ENCODE data around the gene ZMYM1.
"Not testable (repeated sequence)": the region's sequence is repeated elsewhere in the genome, so short reads cannot be mapped to it uniquely, and the experiment has no call there.

ZMYM1 gene

GRCh38 chr1:35076426-35076825, 2.8 kb upstream of the ZMYM1 start:
- DNase-seq (ENCODE audit: low spot score) = not testable (repeated sequence)

DNA sequence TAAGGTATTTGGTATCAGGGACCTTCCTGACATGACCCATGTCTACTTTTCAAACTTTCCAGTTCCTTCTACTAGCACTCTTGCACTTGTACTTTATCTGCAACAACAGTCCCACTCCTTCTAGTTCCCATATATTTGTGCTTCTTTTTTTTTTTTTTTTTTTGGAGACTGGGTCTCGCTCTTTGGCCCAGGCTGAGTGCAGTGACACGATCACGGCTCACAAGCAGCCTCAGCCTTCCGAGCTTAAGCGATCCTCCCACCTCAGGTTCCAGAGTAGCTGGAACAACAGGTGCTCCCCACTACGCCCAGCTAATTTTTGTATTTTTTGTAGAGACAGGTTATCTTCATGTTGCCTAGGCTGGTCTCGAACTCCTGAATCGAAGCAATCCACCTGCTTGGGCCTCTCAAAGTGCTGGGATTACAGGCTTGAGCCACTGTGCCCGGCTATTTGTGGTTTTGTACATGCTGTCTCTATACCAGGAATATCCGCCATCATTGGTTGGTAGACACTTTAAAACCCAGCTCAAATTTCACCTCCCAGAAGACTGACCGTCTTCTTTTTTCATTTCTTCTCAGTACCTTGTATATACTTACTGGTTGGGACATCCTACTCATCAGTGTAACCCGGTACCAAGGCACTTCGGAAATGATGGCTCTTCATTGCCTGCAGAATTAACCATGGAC, 1.1 kb downstream of the ZMYM1 start:
- DNase-seq (ENCODE audit: low spot score) = no peak

GRCh38 chr1:35085421-35085820, 6.2 kb downstream of the ZMYM1 start:
- peak; percentile 46 for DNase-seq (ENCODE audit: low spot score)

- DNase-seq (ENCODE audit: low spot score) = no peak
These were observed 18.0 kb downstream of the ZMYM1 start for GRCh38 chr1:35097224-35097623.

DNA sequence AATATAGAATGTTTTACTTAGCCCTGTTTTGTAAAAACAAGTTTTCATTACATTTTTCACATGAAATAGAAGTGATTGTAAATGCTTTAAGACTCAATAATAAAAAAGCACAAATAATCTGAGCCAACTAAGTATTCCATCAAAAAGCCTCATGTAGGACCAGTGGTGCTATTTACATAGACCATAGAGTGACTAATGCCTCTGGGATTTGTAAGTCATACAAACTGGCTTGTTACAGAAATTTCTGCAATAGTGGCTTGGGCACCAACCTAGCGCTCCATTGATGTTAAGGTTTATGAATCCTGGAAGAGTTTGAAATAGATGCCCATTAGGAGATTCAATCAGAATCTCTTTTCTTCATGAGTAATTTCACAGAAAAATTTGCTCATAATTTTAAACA, 31.9 kb downstream of the ZMYM1 start:
- DNase-seq (ENCODE audit: low spot score) = peak; percentile 18

GRCh38 chr1:35112668-35113067, 33.5 kb downstream of the ZMYM1 start:
- peak; percentile 9 for DNase-seq (ENCODE audit: low spot score)

- no peak for DNase-seq (ENCODE audit: low spot score)
These were observed 36.5 kb downstream of the ZMYM1 start for GRCh38 chr1:35115459-35116383.

GRCh38 chr1:35120458-35121133, 41.4 kb downstream of the ZMYM1 start:
- peak; percentile 3 for DNase-seq (ENCODE audit: low spot score)

DNA sequence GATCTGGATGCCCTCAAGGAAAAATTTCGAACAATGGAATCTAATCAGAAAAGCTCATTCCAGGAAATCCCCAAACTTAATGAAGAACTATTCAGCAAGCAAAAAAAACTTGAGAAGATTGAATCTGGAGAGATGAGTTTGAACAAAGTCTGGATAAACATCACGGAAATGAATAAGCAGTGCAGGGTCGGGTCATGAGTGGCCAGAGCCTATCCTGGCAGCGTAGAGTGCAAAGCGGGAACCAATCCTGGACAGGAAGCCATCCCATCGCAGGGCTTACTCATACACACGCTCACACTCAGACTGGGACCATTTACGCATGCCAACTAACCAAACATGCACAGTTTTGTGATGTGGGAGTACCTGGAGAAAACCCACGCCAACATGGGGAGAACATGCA, 43.1 kb downstream of the ZMYM1 start:
- no peak for DNase-seq (ENCODE audit: low spot score)

DNA sequence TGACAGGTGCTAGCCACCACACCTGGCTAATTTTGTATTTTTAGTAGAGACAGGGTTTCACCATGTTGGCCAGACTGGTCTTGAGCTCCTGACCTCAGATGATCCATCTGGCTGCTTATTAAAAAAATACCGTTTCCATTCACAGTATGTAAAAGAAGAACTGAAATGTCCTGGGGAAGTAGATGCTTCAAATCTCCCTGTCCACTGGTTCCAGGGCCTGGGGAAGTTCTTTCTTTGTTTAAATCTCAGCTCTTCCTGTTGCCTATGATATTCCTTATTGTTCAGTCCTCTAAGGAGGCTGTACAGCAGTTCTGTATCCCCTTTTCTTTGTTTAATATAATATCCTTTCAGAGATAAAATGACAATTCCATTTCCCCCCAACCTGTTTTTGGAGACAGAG, 47.4 kb downstream of the ZMYM1 start:
- DNase-seq (ENCODE audit: low spot score) = no peak

DNA sequence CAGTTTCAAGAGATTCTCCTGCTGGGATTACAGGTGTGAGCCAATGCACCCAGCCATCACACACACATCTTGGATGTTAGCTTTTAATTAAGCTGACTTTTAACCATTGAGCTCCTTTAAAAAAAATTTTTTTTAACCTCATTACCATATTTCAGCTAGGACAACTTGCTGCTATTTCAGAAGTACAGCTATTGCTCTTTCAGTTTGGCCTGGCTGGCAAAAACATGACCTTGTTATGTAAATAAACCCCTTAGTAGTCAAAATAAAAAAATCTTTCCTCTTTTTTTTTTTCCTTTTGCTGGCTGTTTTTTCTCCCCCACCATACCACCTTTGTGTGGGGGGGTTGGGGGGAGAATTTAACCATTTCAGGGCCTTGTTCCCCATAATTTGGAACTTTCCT, 49.9 kb downstream of the ZMYM1 start:
- DNase-seq (ENCODE audit: low spot score) = no peak

- DNase-seq (ENCODE audit: low spot score) = no peak
These were observed 57.6 kb downstream of the ZMYM1 start for GRCh38 chr1:35136780-35137179.

- DNase-seq (ENCODE audit: low spot score) = not testable (repeated sequence)
These were observed 58.4 kb downstream of the ZMYM1 start for GRCh38 chr1:35137590-35137989.

- DNase-seq (ENCODE audit: low spot score) = not testable (repeated sequence)
These were observed 63.1 kb downstream of the ZMYM1 start for GRCh38 chr1:35142294-35142693.

DNA sequence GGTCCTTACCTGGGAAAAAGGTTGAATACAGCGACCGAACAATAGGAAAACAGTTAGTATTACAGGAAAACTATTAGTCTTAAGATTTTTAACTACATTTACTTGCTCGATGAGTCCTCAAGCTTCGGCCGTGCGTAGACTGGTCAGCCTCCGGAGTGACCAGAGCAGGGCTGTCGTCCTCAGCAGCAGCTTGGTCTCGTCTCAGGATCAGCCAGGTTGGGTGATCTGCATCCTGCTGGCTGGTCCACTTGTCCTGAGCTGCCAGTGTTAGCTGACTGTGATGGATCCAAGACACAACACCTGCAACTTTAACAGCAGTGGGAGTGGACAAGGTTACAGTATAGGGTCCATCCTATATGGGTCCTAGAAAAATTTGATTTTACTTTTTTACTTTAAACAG, 63.5 kb downstream of the ZMYM1 start:
- DNase-seq (ENCODE audit: low spot score) = not testable (repeated sequence)

- no peak for DNase-seq (ENCODE audit: low spot score)
These were observed 64.7 kb downstream of the ZMYM1 start for GRCh38 chr1:35143737-35144508.

GRCh38 chr1:35145892-35146549, 66.8 kb downstream of the ZMYM1 start:
- not testable (repeated sequence) for DNase-seq (ENCODE audit: low spot score)

DNA sequence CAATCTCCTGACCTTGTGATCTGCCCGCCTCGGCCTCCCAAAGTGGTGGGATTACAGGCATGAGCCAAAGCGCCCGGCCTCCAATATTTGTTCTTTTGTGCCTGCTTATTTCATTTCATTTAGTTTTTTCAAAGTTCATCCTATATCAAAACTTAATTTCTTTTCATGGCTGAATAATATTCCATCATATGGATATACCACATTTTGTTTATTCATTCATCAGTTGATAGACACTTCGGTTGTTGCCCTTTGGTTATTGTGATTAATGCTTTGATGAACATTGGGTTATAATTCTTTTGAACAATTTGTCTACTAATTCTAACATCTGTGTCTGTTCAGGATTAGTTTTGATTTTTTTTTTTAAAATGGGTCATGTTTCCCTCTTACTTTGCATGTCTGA, 72.0 kb downstream of the ZMYM1 start:
- no peak for DNase-seq (ENCODE audit: low spot score)

GRCh38 chr1:35164893-35165292, 85.7 kb downstream of the ZMYM1 start:
- DNase-seq (ENCODE audit: low spot score) = no peak

Measured in kidney capillary endothelial cell (primary cell).